HL-60 (cell line): Measurements from ENCODE around the gene IFI27.

Experiments
- DNase-seq, 2 experiments: peaks; one replicate each; pipeline ENCODE4 v3.0.0-alpha.2; 2010 to 2020; ENCODE audit warnings: low read depth in 1 of 2, low spot score in 1 of 2
- H3K27ac ChIP-seq: fragments of 250-450 bp; sonication (Bioruptor Pico); replicated peaks from 2 replicates; pipeline ENCODE4 v1.5.1; 2020; ENCODE audit warnings: mild to moderate bottlenecking, moderate library complexity
- H3K27me3 ChIP-seq: fragments of 250-450 bp; sonication (Bioruptor Pico); 2 replicates; pipeline ENCODE4 v1.5.1; 2021; ENCODE audit warnings: mild to moderate bottlenecking, moderate library complexity; ENCODE audit not compliant: insufficient read depth, poor library complexity, severe bottlenecking
- H3K4me3 ChIP-seq: replicated peaks from 2 replicates; pipeline ENCODE4 v1.5.1; 2011; ENCODE audit warnings: mild to moderate bottlenecking, control low read depth, low read length; ENCODE audit not compliant: insufficient read depth
- CTCF ChIP-seq: IDR thresholded peaks from one replicate; pipeline ENCODE4 v1.5.1; 2011; ENCODE audit warnings: low read length, control low read depth, inconsistent platforms; ENCODE audit not compliant: insufficient read depth
- GABPA ChIP-seq: IDR thresholded peaks from 2 replicates; pipeline ENCODE4 v1.6.1; 2012; ENCODE audit warnings: low read depth
- POLR2AphosphoS5 ChIP-seq: IDR thresholded peaks from 2 replicates; pipeline ENCODE4 v1.6.1; 2012; ENCODE audit warnings: low read depth
- REST ChIP-seq: IDR thresholded peaks from 2 replicates; pipeline ENCODE4 v1.6.1; 2012; ENCODE audit warnings: low read depth; ENCODE audit not compliant: insufficient replicate concordance
- SPI1 ChIP-seq: IDR thresholded peaks from 2 replicates; pipeline ENCODE4 v1.6.1; 2012; ENCODE audit warnings: low read depth, mild to moderate bottlenecking, borderline replicate concordance

The IFI27 gene

GRCh38 chr14:94114589-94115057 lies 4.1 kb downstream of the IFI27 start:
- Histone ChIP-seq H3K4me3 (no peak overlapping the region), H3K27me3 (no peaks in the 10 kb centered on the region), H3K27ac (no peak overlapping the region)
- TF ChIP-seq GABPA (no peak), SPI1 (no peak), CTCF (no peak), REST (no peak), POLR2AphosphoS5 (no peak)
- DNase-seq: no peak

DNA sequence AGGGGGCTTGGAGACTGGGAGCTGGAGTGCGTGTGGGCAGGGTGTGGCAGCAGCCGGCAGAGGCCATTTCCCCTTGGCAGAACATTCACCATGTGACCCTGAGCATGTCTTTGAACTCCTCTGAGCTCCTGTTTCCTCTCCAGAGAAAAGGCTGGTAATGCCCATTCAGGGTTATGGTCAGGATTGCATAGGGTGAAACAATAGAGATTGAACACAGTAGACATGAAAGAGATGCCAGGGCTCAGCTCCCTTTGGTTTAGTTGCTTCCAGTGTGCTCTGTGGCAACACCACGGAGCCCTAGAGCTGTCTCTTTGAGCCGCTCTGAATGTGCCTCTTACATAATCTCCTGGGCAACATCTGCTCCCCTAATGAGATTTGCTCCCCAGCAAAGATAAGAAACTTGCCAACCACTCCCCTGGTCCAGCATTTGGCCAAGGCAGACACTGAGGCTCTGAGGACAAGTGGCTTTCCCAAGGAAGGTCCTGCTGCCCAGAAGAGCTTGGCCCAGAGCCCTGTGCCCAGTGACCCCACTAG lies 4.6 kb downstream of the IFI27 start:
- Histone ChIP-seq H3K27ac (no peak overlapping the region), H3K4me3 (no peak overlapping the region), H3K27me3 (no peaks in the 10 kb centered on the region)
- no peak for DNase-seq
- TF ChIP-seq CTCF (no peak), SPI1 (no peak), GABPA (no peak), REST (no peak), POLR2AphosphoS5 (no peak)

GRCh38 chr14:94115631-94116030 lies 5.1 kb downstream of the IFI27 start:
- no peak overlapping the region for H3K4me3 ChIP-seq
- H3K27me3 ChIP-seq: no peaks in the 10 kb centered on the region
- no peak for DNase-seq
- TF ChIP-seq POLR2AphosphoS5: no peak
- H3K27ac ChIP-seq: no peak overlapping the region

DNA sequence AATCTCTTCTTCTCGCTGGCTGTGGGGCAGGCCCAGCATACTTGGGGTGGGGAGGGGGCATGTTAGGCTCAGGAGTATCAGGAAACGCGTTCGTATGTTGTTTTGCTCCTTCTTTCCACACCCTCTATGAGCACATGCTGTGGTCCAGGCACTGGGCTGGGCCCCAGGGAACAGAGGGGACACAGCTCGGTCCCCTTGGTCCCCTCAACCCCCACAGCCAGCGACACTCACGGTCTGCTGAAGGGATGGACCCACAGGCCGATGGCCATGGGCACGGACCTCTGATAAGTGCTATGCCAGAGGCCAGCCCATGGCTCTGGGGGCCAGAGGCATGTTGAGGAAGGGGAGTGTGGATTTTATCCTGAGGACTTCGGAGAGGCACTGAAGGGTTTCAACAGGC lies 6.2 kb downstream of the IFI27 start:
- TF ChIP-seq CTCF (no peak), SPI1 (no peak), REST (no peak), GABPA (no peak), POLR2AphosphoS5 (no peak)

More for the DNA sequence above, 6.2 kb downstream of the IFI27 start:
- Histone ChIP-seq H3K27me3 (no peaks in the 10 kb centered on the region), H3K4me3 (no peak overlapping the region), H3K27ac (no peak overlapping the region)
- no peak for DNase-seq
